Measurements from ENCODE around the gene NUTM1.
A peak's percentile ranks its signal among the peaks of the same experiment; 100 is the strongest.

NUTM1 gene, protein sequence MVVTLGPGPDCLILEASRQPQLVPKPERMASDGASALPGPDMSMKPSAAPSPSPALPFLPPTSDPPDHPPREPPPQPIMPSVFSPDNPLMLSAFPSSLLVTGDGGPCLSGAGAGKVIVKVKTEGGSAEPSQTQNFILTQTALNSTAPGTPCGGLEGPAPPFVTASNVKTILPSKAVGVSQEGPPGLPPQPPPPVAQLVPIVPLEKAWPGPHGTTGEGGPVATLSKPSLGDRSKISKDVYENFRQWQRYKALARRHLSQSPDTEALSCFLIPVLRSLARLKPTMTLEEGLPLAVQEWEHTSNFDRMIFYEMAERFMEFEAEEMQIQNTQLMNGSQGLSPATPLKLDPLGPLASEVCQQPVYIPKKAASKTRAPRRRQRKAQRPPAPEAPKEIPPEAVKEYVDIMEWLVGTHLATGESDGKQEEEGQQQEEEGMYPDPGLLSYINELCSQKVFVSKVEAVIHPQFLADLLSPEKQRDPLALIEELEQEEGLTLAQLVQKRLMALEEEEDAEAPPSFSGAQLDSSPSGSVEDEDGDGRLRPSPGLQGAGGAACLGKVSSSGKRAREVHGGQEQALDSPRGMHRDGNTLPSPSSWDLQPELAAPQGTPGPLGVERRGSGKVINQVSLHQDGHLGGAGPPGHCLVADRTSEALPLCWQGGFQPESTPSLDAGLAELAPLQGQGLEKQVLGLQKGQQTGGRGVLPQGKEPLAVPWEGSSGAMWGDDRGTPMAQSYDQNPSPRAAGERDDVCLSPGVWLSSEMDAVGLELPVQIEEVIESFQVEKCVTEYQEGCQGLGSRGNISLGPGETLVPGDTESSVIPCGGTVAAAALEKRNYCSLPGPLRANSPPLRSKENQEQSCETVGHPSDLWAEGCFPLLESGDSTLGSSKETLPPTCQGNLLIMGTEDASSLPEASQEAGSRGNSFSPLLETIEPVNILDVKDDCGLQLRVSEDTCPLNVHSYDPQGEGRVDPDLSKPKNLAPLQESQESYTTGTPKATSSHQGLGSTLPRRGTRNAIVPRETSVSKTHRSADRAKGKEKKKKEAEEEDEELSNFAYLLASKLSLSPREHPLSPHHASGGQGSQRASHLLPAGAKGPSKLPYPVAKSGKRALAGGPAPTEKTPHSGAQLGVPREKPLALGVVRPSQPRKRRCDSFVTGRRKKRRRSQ

DNA sequence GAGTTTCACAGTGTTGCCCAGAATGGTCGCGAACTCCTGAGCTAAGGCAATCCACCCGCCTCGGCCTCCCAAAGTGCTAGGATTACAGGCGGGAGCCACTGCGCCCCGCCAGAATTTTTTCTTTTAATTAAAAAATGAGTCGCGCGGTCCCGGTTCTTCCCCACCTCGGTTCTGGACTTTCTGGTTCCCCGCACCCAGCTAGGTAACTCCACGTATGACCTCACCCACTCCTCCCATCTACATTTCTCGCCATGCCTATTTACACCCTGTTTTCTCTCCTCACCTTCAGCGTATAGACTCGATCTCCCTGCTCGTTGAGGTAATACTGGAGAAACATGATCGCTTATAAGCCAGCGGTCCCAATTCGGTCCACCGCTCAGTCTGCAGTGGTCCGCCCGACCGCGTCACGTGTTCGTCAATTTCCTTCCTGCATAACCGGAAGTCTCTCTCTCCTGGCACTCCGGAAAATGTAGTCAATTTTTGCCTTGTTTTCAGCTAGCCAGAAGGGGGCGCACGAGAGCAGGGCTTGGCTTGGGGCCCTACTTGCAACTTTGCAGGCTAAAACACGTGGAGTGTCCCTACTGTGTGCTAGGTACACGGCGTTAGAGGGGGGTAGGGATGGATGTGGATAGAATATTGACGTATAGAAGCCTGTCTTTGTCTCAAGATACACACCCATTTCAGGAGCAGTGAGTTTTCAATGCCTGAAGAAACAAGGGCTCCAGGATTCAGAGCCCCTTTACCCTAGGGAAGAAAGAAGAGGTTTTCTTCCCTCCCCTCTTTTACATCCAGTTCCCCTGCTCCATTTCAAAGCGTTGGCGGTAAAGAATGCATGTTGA lies at the start of gene NUTM1, which contains the start of gene NOP10:
NUTM1 (plus strand) TSS at position 579 of the 839 bp plus-strand sequence. CDS start 382 bp downstream, outside the sequence.
NOP10 (minus strand) TSS at position 400 of the 839 bp plus-strand sequence; CDS start at position 337, 63 bp downstream.
- peak; percentile 90 to 92 for DNase-seq (ENCODE audit: low read depth in 2 of 2)

DNA sequence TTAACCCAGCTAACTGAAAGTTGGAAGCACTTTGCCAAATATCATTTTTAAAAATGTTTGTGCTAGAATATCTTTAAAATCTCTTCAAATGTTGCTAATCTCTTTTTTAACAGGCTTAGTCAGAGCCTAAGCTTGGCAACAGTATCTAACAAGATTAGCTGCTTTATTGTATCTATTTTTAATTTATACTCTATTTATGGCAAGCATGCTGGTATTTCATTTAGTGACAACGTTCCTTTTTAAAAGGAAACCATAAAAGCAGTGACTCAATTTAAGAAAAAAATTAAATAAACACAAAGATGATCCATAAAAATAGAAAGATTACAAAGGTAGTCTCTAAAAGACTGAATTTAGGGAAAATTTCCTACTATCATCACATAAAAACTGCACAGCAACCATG lies 46.1 kb upstream of the NUTM1 start:
- DNase-seq (ENCODE audit: low read depth in 2 of 2), result no peak

- no peak for DNase-seq (ENCODE audit: low read depth in 2 of 2)
Observed at GRCh38 chr15:34301058-34301457, 42.1 kb upstream of the NUTM1 start.

DNA sequence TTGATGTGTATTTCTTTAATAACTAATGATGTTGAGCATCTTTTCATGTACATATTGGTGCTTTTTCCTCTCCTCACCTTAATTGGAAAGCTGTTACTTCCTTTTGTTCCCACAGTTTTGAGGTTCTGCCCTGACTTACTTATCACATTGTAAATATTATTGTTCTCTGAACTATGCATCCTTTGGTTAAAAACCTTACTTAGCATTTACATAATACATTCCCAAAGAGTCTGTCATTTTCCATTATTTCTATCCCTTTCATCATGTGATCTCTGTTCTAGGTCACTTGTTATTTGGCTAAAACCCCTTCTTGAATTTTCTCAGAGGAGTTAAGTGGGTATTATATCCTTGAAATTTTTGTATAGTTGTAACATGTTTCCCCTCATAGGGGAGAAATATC lies 38.5 kb upstream of the NUTM1 start:
- no peak for DNase-seq (ENCODE audit: low read depth in 2 of 2)

DNA sequence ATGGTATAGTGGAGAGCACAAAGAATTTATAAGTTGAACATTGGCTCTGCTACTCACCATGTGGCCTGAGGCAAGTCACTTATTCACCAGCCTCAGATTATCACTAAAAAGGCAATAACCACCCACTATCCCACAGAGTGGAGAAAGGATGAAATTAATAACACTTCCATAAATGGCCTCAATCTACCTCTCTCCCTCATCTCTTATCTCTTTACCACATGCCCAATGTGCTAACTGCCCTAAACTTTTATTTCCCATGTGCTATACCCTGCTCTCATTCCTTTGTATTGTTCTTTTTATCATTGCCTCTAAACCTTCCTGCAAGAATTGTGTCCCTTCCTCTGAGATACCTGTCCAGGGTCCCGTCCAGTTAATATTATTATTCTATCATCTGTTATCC lies 31.6 kb upstream of the NUTM1 start:
- DNase-seq (ENCODE audit: low read depth in 2 of 2), result no peak

GRCh38 chr15:34314491-34315490 lies 28.3 kb upstream of the NUTM1 start:
- no peak for DNase-seq (ENCODE audit: low read depth in 2 of 2)

- no peak for DNase-seq (ENCODE audit: low read depth in 2 of 2)
Observed at GRCh38 chr15:34318277-34319079, 24.6 kb upstream of the NUTM1 start.

DNA sequence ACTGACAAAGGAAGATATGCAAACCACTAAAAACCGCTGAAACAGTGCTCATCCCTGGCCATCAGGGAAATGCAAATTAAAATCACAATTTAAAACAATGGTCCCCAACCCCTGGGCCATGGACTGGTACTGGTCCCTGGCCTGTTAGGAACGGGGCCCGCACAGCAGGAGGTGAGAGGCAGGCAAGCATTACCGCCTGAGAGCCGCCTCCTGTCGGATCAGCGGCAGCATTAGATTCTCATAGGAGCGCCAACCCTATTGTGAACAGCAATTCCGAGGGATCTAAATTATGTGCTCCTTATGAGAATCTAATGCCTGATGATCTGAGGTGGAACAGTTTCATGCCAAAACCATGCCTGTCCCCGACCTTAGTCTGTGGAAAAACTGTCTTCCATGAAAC lies 19.9 kb upstream of the NUTM1 start:
- DNase-seq (ENCODE audit: low read depth in 2 of 2), result no peak

- DNase-seq (ENCODE audit: low read depth in 2 of 2), result no peak
Observed at GRCh38 chr15:34324933-34325332, 18.2 kb upstream of the NUTM1 start.

DNA sequence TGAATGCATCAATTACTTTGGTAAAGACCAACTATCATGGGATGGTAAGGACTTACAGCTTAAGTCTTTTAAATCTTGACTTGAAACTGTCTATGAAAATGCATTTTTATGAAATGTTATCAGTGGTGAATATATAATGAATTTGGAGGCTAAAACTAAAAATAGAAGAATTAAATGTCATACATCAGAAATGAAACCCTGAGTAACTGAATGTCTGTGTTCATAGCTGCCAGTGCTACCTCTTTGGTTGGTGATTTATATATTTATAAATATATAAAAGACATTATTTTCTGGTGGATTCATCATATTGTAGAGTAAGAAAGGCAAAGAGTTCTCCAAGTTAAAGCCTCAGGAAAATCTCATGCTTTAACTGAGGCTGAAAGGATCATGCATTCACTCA lies 17.7 kb upstream of the NUTM1 start:
- DNase-seq (ENCODE audit: low read depth in 2 of 2), result no peak

DNA sequence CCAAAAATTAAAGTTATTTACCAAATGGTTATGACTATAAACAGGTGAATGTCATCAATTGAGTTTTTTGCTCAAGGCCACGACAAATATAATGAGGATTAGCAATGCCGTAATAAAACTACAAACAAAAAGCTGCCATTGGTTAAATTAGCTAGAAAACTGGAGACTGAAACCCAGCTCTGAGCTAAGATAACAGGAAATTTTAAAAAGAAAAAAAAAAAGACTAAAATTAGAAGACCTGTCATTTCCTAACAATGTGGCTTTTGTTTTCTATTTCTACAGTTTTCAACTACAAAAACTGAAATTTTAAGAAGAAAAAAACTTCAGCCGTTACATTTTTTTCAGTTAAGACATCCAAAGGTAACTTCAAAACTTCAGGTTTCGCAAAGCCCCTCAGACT lies 15.2 kb upstream of the NUTM1 start:
- no peak for DNase-seq (ENCODE audit: low read depth in 2 of 2)

DNA sequence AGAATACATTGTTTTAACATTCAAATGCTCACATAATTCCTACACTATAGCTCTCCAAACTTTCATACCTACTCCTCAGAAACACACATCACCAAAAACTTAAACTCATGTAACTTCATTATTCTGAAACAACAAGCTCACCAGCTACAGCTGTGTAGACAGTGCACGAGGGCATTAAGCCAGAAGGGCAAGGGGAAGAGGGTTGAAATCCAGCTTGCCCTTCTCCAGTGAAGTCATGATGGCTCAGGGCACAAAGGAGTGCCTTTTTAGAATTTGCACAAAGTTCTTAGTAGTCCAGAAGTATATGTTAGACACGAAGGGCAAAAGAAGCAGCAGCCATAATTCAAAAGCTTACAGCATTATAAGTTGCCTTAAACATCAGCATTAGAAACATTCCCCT lies 14.1 kb upstream of the NUTM1 start:
- DNase-seq (ENCODE audit: low read depth in 2 of 2), result no peak

DNA sequence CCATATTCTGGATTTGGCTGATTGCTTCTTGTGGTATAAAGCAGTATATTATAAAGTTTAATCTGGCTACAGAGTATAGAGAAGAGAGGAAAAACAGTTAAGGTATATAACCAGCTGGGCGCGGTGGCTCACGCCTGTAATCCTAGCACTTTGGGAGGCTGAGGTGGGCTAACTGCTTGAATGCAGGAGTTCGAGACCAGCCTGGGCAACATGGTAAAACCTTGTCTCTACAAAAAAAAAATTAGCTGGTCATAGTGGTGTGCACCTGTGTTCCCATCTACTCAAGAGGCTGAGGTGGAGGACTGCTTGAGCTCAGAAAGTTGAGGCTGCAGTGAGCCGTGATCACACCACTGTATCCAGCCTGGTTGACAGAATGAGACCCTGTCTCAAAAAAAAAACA lies 12.8 kb upstream of the NUTM1 start:
- no peak for DNase-seq (ENCODE audit: low read depth in 2 of 2)

DNA sequence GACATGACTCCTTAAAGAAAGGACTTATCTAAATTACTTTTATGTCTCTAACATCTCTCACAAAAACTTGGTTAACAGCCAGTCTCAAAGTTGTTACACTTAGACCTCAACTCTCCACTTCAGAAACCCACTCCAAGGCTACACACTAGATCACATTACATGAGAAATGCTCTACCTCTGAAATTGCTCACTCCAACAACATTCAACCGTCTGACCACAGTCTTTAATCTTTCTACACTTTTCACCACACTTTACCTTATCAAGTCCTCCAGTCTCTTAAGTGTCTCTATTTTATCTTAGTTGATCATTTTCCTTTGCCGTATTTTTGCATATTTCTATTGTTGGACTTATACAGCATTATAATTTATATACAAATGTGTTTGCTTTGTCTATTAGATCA lies 11.3 kb upstream of the NUTM1 start:
- no peak for DNase-seq (ENCODE audit: low read depth in 2 of 2)

- DNase-seq (ENCODE audit: low read depth in 2 of 2), result no peak
Observed at GRCh38 chr15:34332553-34333120, 10.5 kb upstream of the NUTM1 start.

GRCh38 chr15:34334672-34335071 lies 8.4 kb upstream of the NUTM1 start:
- no peak for DNase-seq (ENCODE audit: low read depth in 2 of 2)

GRCh38 chr15:34335176-34336032 lies 7.7 kb upstream of the NUTM1 start:
- DNase-seq (ENCODE audit: low read depth in 2 of 2), result no peak
